Measurements from ENCODE around the gene SLCO4A1.

DNA sequence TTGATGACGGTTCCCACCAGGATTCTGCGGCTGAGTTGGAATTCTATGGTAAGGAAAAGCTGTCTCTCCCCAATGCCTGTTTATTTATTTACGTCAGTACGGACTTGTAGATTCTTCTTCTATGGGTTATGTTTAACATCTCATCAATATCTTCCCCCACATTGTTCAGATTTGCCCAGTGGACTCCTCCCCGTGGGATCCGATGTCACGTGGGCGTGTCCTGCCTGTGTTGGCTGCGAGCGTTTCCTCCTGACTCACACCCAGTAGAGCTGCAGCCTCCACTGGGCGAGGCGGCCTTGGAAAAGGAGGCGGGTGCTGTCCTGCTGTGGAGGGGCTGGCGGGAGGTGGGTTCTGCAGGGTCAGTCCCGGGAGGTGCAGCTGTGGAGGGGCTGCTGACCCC lies 46.8 kb upstream of the SLCO4A1 start:
- TF ChIP-seq, protein P1, sequence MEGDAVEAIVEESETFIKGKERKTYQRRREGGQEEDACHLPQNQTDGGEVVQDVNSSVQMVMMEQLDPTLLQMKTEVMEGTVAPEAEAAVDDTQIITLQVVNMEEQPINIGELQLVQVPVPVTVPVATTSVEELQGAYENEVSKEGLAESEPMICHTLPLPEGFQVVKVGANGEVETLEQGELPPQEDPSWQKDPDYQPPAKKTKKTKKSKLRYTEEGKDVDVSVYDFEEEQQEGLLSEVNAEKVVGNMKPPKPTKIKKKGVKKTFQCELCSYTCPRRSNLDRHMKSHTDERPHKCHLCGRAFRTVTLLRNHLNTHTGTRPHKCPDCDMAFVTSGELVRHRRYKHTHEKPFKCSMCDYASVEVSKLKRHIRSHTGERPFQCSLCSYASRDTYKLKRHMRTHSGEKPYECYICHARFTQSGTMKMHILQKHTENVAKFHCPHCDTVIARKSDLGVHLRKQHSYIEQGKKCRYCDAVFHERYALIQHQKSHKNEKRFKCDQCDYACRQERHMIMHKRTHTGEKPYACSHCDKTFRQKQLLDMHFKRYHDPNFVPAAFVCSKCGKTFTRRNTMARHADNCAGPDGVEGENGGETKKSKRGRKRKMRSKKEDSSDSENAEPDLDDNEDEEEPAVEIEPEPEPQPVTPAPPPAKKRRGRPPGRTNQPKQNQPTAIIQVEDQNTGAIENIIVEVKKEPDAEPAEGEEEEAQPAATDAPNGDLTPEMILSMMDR (IDR thresholded peaks at IDR 0.05): no peak
- TF ChIP-seq POLR2A (IDR thresholded peaks at IDR 0.05): no peak
